HG02885 (cell line): Measurements from ENCODE around the gene TNFSF13.
"Not testable (repeated sequence)": the region's sequence is repeated elsewhere in the genome, so short reads cannot be mapped to it uniquely, and the experiment has no call there.

Source experiments
- ATAC-seq: cut with Tn5 transposase; IDR thresholded peaks from one replicate; pipeline ENCODE4 v1.9.1; 2021; ENCODE audit warnings: mild to moderate bottlenecking; ENCODE audit not compliant: unreplicated experiment, poor library complexity

TNFSF13 gene

GRCh38 chr17:7589204-7589868 is 30.8 kb downstream of the TNFSF13 start:
- no peak for ATAC-seq

DNA sequence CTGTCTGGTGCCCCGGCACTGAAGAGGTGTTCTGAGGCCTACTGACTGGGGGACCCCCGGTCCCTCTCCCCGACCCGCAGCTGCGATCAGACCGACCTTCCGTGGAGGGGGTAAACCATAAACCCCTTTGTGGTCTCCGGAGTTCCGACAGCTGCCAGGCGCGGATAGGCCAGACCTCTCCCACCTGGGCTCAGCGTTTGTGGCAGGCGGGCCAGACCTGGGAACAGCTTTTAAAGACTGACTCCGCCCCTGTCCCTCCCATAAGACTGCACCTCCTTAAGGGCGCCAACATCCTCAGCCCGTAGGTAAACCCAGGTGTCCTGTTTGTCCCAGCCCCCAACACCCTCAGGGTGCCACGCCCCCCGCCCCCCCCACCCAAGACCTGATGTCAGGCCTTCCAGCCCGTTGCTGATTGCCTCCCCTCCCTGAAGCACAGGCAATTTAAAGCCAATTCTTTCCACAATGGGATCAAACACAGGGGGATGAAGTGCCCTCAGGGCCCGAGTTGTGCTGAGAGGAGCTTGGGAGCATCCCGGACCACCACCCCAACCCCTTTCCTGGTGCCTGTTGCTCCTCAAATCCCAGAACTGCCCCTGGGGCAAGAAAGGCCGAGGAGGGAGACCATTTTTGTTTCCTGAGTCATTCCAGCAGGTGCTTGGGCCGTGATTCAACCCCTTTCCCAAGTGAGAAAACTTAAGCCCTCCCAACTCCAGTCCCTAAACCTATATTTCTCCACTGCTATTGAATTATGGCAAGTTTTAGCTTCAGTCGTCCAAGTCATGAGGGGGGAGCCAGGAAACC is 31.5 kb downstream of the TNFSF13 start, which contains the start of gene SOX15:
Gene SOX15 (minus strand): TSS at position 204 of the 801 bp plus-strand sequence. CDS start 418 bp downstream, outside the sequence.
- no peak for ATAC-seq

DNA sequence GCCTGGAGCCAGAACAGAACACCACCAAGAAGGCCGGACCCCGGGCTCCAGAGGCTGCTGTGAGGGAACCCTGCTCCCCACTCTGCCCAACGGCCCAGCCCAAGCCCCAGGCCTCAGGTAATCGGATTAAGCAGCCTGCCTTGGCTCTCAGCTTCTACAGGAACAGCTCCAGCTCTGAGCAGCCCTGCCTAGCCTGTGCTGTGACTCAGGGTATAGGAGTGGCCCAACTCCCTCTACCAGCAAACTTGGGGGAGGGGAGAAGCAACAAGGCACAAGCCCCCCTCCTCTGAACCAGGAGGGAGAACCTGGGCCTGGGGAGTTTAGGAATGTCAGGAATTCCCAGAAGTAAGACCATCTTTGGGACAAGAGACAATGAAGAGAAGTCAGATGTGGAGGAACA is 32.2 kb downstream of the TNFSF13 start:
- ATAC-seq = no peak

DNA sequence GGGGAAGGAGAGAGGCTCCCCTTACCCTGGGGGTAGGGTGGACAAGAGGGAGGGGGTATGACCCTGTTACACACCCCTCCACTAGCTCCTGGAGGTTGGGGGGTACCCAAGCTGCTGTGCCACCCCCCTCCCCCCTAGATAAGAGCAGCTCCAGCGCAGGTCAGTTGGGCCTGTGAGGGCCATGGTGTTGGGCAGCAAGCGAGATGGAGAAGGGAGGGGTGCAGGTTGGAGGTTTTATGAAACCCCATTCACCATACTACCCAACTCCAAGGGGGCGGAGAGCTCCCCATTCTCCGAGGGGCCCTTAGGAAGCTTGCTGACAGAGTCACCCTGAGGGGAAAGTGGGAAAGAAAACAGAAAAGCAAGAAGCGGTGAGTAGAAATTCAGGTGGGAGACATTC is 33.0 kb downstream of the TNFSF13 start:
- no peak for ATAC-seq

DNA sequence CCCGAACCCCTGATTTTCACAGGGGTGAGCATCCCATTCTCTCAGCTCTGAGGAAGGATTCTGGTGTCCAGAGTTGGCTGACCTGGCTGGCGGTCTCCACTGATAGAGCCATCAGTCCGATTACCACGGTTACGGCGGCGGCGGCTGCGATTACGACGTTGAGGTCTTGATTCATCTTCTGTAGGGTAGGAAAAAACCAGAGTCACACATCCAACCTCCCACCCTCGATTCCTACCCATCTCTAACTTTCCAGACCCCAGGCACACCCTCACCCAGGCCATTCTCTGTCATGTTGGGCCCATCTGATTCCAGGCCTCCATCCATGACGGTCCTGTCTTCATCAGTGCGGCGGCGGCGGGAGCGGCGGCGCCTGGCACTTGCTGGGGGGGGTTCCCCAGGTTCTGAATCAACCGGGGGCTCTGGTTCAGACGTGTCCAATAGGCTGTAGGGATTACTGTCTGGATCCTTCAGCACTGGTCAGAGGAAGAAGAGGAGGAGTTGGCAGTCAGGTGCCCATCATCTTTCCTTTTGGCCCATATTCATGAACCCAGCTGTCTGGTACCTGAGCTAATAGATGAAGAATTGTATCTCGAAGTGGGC is 34.0 kb downstream of the TNFSF13 start:
- no peak for ATAC-seq

GRCh38 chr17:7593296-7593695 is 34.7 kb downstream of the TNFSF13 start:
- ATAC-seq = no peak

DNA sequence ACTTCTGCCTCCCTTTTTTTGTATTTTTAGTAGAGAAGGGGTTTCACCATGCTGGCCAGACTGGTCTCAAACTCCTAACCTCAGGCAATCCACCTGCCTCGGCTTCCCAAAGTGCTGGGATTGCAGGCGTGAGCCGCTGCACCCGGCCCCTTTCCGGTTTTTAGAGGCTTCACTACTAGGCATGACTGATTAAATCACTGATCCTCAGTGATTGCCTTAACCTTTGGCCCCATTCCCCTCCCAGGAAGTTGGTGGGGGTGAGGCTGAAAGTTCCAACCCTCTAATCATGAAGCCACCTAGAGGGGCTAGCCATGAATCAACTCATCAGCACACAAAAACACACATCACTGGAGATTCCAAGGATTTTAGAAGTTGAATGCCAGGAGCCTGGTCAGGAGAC is 39.0 kb downstream of the TNFSF13 start:
- ATAC-seq = not testable (repeated sequence)

- ATAC-seq = no peak
Measured at GRCh38 chr17:7606280-7606679, 47.7 kb downstream of the TNFSF13 start.

DNA sequence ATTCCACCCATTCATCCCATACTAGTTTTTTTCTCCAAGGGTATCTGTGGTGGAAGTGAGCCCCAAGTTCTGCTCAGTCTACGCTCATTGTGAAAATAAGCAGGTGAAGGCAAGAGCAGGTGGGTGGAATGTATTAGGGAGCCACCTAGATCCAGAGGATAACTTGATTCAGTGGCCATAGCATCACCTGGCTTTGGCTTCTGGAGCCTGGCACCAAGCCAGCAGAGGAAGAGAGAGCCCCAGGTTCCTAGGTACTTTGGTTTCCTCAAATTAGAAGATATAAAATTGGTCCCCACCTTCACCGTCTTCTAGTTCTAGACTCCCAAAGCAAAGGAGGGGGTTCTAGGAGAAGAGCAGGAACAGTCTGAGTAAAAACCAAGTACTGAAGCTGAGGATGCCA is 52.1 kb downstream of the TNFSF13 start:
- no peak for ATAC-seq
